ENCODE measurements around the gene VPS18. TPM values are rescaled to one million over a fixed set of nuclear protein-coding genes. Genes with fewer than 3 reads are reported as not detected.

The VPS18 gene
- total RNA-seq, 1 donor from 2014 or later: 28.9 TPM

GRCh38 chr15:40941528-40942336 lies 47.5 kb downstream of the VPS18 start:
- H3K9me3 Mint-ChIP-seq (ENCODE audit: low read depth): no peaks in the 10 kb centered on the region
- peak; percentile 69 for DNase-seq (ENCODE audit: low spot score, unreplicated experiment)
- H3K4me1 Mint-ChIP-seq (ENCODE audit: low read depth): peaks cover 18% of the 10 kb centered on the region
- H3K27me3 Mint-ChIP-seq: peaks cover 49% of the 10 kb centered on the region
- H3K4me3 Mint-ChIP-seq (ENCODE audit: low read depth): peak overlapping the region; percentile 64
- H3K27ac Mint-ChIP-seq: peak overlapping the region; percentile 87
- H3K36me3 Mint-ChIP-seq (ENCODE audit: insufficient read depth): no peaks in the 10 kb centered on the region
- peak; percentile 72 for TF ChIP-seq CTCF (IDR thresholded peaks at IDR 0.05; ENCODE audit: unreplicated experiment)

- peaks cover 47% of the 10 kb centered on the region for H3K27me3 Mint-ChIP-seq
- TF ChIP-seq CTCF (IDR thresholded peaks at IDR 0.05; ENCODE audit: unreplicated experiment): no peak
- H3K9me3 Mint-ChIP-seq (ENCODE audit: low read depth): no peaks in the 10 kb centered on the region
- H3K4me1 Mint-ChIP-seq (ENCODE audit: low read depth): peaks cover 14% of the 10 kb centered on the region
- no peaks in the 10 kb centered on the region for H3K36me3 Mint-ChIP-seq (ENCODE audit: insufficient read depth)
- H3K4me3 Mint-ChIP-seq (ENCODE audit: low read depth): peak overlapping the region; percentile 64
- no peak for DNase-seq (ENCODE audit: low spot score, unreplicated experiment)
- H3K27ac Mint-ChIP-seq: peak overlapping the region; percentile 56
Measured at GRCh38 chr15:40942337-40942854, 48.1 kb downstream of the VPS18 start.

GRCh38 chr15:40942878-40943277 lies 48.6 kb downstream of the VPS18 start:
- no peak for DNase-seq (ENCODE audit: low spot score, unreplicated experiment)
- H3K9me3 Mint-ChIP-seq (ENCODE audit: low read depth): no peaks in the 10 kb centered on the region
- no peak overlapping the region for H3K27ac Mint-ChIP-seq
- H3K4me3 Mint-ChIP-seq (ENCODE audit: low read depth): no peak overlapping the region
- no peaks in the 10 kb centered on the region for H3K36me3 Mint-ChIP-seq (ENCODE audit: insufficient read depth)
- no peak for TF ChIP-seq CTCF (IDR thresholded peaks at IDR 0.05; ENCODE audit: unreplicated experiment)
- peaks cover 52% of the 10 kb centered on the region for H3K27me3 Mint-ChIP-seq
- peaks cover 14% of the 10 kb centered on the region for H3K4me1 Mint-ChIP-seq (ENCODE audit: low read depth)

- DNase-seq (ENCODE audit: low spot score, unreplicated experiment): no peak
- Mint-ChIP-seq H3K4me1 (ENCODE audit: low read depth) (peaks cover 14% of the 10 kb centered on the region), H3K9me3 (ENCODE audit: low read depth) (no peaks in the 10 kb centered on the region), H3K36me3 (ENCODE audit: insufficient read depth) (no peaks in the 10 kb centered on the region), H3K27me3 (peaks cover 62% of the 10 kb centered on the region), H3K27ac (no peak overlapping the region), H3K4me3 (ENCODE audit: low read depth) (no peak overlapping the region)
- no peak for TF ChIP-seq CTCF (IDR thresholded peaks at IDR 0.05; ENCODE audit: unreplicated experiment)
Measured at GRCh38 chr15:40943764-40944365, 49.6 kb downstream of the VPS18 start.

GRCh38 chr15:40944510-40945296 lies 50.5 kb downstream of the VPS18 start:
- Mint-ChIP-seq H3K27ac (no peak overlapping the region), H3K36me3 (ENCODE audit: insufficient read depth) (no peaks in the 10 kb centered on the region), H3K4me3 (ENCODE audit: low read depth) (no peak overlapping the region), H3K27me3 (peaks cover 70% of the 10 kb centered on the region), H3K9me3 (ENCODE audit: low read depth) (no peaks in the 10 kb centered on the region), H3K4me1 (ENCODE audit: low read depth) (peaks cover 14% of the 10 kb centered on the region)
- TF ChIP-seq CTCF (IDR thresholded peaks at IDR 0.05; ENCODE audit: unreplicated experiment): no peak
- DNase-seq (ENCODE audit: low spot score, unreplicated experiment): no peak
